NCI-H1105 (cell line): ENCODE measurements around the gene CTDP1.
A peak's percentile ranks its signal among the peaks of the same experiment; 100 is the strongest.

Experiments used
- DNase-seq: peaks from one replicate; lab custom pipeline; 2025; lab: John Stamatoyannopoulos, UW

Gene CTDP1

DNA sequence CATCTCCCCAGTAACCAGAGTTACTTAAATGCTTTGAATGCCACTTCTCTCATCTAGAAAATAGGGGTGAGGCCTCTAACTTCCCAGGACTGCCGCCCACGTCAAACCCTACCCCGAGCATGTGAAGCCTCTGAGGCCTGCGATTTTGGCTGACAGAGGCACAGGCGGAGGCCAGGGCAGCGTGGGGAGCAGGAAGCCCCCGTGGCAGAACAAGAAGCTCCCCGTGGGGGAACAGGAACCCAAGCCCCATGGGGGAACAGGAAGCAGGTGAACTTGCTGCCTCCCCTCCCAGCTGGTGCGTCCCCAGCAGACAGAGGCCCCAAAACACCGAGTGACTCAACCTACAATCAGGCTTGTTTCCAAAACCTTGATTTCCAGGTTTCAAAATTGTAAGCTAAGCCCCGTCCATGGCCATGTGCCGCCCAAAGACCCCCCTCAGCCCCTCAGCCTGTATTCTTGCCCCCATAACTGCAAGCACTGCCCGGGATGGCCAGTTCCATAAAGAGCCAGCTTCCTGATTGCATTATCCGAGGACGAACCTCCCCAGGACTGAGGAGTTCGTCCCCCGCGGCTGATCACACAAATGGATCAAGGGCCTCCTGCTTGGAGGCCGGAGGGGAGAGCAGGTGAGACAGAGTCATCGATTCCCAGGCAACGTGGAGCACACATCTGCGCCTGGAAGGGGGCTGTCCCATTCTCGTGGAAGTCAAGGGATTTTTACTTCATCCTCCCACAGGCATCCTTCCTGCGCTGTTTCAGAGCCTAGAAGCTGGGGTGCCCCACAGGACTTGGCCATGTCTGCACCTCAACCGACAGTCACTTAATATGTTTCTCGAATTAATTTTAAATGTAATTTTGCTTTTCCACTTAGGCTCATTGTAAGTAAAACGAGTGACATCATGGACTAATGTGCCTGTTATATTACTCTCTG lies 36.3 kb upstream of the CTDP1 start:
- DNase-seq, result no peak

DNA sequence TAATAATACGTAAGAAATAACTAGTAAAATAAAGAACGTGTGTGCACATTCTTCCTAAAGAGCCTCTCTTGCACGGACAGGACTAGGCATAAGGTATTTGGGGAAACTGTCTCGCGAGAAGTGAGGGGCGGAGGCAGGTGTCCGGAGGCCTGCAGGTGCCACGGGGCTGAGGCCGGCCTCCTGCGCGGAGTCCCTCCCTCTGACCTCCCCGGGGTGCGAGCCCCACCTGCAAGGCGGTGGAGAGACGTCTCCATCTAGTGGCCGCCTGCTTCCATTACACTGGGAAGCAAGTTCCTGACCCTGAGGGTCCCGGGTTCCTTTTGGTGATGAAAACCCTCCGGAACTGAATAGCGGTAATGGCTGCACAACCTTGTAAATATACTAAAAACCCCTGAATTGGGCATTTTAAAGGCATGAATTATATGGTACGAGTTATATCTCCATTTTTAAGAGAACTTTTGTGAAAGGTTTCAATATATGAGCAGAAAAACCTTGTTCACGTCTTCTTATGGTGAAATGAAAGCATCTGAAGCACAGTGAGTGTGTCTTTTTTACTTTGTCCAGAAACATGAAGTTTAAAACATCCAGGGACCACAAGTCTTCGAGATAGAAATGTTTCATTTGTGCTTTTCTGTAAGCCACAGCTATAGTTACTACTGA lies 35.5 kb upstream of the CTDP1 start:
- DNase-seq, result peak; percentile 67

DNA sequence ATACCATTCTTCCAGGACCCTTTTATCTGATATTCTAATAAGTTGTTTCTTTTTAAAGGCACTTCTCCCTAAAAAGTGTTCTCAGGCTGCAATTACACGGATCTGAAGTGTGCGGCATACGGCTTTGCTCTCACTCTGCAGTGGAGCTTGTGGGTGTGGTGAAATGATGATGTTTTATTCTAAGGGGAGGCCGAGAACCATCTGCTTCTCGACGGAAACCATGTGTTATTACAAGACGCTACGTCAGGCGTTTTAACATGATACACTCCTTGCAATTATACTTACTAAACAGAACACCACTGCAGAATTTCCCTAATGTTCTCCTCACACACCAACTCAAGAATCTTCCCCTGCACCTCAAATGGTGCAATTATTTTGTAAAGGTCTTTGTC lies 34.9 kb upstream of the CTDP1 start:
- DNase-seq, result no peak

DNA sequence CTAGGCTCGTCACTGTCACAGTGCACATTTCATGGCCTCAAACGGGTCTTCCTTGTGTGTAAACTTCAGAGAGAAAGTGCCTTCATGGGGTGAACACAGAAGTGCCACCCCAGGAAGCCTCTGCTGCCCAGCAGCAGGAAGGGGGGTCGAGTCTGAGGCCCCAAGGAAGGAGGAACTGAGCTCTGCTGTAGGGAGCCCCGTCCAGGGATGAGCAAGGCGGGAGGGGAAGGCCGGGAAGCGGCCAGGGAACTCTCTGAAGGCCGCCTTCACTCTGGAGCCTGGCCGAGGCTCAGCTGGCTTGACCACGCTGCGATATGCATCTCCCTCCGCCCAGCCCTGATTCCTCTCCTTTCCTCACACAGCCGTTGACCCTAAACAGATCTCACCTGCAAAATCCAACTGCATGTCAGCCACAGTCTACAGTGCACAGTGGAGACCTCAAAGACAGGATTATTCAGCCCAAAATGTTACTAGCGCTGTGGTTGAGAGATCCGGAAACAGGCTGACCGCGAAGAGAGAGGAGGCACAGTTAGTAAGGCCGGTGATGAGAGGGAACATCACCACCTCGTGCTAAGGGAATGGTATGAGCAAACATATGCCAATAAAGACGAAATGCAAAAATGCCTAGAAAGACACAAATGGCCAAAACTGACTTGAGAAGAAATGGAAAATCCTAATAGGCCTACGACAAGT lies 34.2 kb upstream of the CTDP1 start:
- DNase-seq, result no peak

DNA sequence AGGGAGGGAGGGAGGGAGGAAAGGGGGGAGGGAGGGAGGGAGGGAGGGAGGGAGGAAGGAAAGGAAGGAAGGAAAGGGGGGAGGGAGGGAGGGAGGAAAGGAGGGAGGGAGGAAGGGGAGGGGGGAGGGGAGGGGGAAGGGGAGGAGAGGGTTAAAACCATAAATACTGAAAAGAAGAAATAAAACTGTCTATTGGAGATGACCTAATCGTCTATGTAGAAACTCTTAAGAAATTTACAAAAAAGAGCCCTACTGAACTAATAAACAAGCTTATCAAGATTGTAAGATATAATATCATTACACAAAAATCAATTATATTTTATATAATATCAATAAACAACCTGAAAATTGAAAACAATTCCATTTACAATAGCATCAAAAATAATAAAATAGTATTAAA lies 32.3 kb upstream of the CTDP1 start:
- DNase-seq, result no peak

DNA sequence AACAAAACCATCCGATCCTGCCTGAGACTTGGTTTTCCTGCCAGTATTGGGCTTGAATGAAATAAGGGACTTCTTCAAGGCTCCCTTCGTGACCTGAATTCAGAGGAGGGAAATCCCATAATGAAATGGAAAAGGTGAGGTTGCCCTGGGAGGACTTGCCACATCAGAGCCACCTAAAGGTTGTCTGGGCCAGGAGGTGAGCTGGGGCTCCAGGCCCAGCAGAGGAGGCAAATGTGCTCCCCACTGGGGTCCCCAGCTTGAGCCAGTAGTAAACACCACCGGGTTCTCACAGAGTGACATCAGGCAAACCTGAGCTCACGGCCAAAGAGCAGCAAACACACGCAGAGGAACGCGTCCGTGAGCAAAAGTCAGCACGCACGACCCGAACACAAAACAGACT lies 28.6 kb upstream of the CTDP1 start:
- no peak for DNase-seq

DNA sequence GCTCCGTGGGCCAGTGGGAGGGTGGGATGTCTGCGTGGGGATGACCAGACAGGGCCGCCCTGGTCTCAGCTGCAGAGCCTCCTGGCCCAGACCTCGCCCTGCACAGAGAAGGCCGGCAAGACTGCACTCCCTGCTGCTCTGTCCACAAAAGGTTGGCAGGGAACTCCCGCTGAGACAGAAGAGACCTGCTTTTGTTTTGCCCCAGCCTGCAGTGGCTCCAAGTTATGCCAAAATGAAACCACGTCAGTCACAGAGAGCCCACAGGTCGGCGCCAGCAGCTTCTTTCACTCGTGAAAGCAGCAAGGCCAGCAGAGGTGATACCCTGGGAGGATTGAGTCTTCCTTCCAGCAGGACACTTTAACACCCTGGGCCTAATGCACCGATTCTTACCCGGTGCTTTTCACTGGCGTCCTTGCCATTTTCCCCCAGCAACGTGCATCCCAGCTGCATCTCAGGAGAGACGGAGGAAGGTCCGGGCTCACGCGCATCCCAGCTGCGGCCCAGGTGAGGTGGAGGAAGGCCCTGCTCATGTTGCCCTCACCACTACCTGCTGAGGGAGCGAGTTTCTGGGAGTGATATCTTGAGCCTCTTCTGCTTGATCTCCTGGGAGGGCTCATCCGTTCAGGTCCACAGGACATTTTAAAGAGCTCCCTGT lies 22.1 kb upstream of the CTDP1 start:
- no peak for DNase-seq

DNA sequence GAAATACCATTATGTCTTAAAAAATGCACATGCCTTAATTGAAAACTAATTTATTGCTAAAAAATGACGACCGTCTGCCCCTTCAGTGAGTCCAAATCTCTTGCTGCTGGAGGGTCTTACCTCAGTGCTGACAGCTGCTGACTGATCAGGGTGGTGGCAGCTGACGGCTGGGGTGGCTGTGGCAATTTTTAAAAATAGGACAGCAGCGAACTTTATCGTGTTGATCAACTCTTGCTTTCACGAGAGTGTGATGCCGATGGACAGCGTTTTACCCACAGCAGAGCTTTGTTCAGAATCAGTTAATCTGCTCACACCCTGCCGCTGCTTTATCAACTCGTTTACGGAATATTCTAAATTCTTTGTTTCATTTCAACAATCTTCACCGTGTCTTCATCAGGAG lies 21.2 kb upstream of the CTDP1 start:
- DNase-seq, result no peak

DNA sequence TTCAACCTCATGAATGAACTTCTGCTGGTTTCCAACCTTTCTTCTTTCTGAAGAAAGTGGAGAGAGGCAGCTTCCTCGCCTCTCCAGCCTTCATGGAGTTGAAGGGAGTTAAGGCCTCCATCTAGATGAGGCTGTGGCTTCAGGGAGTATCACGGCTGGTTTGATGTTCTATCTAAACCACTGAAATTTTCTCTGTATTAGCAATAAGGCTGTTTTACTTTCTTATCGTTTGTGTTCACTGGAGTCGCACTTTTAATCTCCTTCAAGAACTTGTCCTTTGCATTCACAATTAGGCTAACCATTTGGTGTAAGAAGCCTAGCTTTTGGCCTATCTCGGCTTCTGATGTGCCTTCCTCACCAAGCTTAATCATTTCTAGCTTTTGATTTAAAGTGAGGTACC lies 19.9 kb upstream of the CTDP1 start:
- DNase-seq, result no peak

DNA sequence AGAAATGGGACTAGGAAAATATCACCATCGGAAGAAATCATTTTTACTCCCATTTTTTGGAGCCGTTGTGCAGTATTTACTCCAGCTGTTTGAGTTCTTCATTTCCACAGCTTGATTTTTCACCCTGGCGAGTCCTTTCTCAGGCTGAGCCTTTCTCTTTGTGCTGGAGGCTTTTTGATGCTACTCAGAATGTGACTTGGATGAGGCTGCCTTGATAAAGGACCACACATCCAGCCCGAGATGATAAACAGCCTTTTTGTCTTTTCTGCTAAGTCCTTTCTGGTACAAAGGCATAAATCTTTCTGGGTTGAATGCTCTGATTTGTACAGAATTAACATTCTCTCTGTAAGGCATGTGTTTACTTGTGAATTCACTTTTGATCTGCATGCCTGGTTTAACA lies 17.6 kb upstream of the CTDP1 start:
- no peak for DNase-seq

DNA sequence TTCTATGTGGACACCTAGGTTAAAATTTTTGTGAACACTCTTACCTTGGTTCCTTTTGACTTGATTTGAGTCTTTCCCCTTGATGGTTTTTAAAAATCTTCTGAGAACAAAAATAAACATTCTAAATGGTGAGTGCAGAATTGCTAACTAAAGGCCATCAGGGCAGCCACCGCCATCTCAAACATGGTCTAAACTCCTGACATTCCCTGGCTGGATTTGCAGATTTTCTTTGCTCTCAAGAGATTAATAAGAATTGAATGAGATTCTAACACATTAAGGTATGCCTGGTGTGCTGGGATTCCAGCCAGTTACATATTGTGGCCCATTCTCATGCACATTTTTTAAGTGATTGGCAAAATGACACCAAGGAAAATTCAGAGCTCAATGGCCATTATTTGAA lies 17.2 kb upstream of the CTDP1 start:
- no peak for DNase-seq

DNA sequence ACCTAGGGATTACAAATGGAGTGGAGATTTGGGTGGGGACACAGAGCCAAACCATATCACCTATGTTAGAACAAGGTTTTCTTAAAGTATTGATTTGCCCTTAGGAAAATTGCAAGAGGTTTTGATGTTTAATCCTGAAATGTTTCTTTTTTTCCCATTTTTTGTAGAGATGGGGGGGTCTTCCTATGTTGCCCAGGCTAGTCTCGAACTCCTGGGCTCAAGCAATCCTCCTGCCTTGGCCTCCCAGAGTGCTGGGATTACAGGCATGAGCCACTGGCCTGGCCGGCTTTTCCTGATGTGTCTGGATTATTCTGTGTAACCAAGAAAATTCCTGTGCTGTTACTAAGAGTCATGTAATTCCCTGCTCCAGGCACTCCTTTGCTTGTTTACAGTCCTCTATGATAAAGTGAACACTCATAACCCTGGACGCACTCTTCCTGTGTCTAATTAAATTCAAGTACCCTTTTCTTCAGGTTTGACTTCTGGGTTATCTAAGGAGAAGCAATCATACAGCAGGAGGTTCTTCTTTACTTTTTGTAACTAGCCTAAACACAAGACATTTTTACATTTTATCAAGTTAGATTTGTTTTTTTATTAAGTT lies 15.0 kb upstream of the CTDP1 start:
- no peak for DNase-seq

DNA sequence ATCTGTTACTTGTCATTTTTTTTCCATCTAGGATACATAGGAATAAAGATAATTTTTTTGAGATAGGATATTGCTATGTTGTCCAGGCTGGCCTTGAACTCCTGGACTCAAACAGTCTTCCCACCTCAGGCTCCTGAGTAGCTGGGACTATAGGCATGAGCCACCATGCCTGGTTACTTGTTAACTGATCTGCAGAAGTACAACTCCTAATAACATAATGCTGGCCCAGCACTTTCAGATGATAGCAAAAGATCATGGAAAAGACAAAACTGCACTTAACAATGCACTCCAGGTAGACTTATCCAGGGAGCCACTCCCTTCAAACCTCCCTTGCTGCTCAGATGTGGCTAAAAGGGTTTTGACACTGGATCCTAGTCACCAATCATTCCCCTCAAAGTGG lies 11.4 kb upstream of the CTDP1 start:
- DNase-seq, result no peak

DNA sequence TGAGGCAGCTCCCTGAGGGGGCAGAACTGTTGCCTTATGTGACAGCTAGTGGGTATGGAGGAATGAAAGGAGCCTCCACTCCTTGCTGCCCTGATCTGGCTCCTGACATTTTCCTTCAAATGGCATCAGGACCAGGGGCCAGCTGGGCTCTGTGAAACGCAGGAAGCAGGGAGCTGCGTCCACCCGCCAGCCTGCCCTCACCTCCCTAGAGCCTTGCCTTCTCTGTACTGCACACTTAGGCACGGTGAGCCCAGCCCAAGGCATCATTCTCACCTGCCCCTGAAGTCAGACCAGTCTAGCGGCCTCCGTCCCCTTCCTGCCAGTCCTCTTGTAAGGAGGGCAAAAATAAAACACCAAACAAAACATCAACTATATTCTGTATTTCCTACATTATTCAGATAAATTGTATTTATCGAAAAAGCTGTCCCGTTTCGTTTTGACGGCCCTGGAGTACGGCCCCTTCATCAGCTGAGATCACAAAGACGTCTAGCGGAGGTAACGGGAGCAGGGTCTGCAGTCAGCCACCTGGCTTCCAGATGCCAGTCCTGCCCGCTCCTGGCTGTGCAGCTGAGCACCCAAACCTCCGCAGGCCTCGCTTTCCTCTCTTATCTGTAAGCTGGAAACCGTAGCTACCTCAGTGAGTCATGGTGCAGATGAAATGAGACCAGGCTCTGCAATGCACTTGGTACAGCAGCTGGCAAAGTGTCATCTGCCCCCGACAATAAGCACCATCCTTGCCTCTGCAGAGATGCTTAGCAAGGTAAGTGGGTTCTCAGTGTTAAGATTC lies 6.9 kb upstream of the CTDP1 start:
- DNase-seq, result no peak

DNA sequence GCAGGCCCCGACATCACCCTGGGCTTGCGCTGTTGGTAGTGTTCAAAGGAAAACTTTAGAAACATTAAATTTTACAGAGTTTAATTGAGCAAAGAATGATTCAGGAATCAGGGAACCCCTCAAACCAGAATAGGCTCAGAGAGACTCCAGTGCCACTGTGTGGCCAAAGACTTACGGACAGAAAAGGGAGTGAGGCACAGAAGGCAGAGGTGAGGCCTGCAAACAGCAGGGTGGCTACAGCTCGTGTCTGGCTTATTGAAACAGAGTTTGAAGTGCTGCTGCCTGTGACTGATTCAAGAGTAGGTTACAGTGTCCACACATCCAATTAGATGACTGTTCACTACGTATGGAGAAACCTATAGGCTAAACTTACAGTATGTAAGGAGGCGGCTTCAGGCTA lies 2.4 kb upstream of the CTDP1 start:
- no peak for DNase-seq

DNA sequence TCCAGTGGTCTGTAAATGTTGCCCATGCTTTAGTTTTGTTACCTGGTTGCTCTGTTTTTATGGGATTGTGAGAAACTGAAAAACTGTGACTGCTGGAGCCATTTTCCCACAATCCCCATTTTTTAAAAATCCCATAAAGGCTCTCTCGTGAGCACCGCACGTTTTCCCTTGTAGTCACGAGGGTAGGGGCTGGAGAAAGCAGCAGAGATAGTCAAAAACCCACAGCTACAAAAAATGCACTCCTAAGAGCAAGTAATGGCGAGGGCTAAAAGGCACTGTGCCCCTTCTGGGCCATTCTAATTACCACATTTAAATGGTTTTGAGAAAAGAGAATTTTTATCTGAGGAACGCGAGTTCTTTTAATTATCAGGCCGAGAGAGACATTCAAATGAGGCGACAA lies 1.8 kb upstream of the CTDP1 start:
- no peak for DNase-seq

DNA sequence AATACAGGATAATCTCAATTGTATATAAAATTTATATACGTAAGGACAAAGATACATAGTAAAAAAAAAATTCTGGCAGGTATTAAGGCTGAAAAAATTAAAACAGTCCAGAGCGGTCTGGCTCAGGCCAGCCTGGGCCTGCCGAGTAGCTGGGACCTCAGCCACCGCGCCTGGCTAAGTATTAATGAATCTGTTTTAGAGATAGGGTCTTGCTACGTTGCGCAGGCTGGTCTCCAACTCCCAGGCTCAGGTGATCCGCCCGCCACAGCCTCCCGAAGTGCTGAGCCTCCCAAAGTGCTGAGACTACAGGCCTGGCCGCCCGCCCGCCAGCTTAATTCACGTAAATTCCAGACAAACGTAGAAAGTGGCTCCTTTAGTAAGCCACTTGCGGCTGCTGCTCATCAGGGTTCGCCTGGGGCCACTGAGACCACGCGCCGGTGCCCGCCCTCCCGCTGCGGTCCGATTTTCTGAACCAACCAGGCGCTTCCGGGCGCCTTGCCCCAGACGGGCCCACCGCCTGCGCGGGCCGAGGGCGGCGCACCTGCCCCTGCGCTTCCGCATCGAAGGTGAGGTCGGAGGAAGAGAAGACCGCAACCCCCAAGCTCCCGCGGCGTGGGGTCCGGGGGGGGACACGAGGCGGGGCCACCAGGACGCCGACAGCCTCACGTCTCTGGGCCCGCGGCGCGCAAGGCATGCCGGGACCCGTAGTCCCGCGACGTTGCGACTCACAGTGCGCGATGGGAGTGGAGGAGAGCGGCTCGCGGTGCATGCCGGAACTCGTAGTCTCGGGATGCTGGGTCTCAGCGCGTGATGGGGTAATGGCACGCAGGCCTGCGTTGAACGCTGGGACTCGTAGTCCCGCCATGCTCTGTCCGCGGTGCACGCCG lies 695 bp upstream of the CTDP1 start:
- peak; percentile 98 for DNase-seq

DNA sequence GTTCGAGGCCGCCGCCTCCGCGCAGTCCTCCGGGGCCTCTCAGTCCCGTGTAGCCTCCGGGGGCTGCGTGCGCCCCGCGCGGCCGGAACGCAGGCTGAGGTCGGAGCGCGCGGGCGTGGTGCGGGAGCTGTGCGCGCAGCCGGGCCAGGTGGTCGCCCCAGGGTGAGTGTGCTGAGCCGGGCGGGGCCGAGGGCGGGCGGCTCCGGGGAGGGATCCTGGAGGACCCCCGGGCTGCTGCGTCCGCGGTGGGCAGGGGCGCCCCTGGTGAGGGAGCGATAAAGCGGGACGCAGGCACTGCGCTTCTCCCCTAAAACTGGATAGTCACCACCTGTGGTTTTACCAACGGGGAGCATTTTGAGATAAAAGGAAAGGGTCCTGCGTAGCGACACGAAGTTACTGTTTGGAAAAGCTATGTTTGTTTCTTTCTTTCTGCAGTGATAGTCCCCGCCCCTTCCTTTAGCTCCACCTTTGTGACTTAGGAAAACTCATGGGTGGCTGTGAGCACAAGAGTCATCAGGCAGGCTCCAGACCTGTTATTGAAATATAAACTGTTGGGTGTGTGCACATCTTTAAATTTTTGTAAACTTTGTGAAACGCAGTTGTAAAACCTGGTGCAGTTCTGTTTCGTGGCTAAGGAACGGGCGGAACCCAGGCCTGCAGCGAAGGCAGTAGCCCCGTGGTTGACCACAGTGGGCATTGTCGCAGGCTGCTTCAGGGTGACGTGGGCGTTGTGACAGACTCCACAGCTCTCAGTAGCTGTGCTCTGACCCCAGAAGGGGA lies 687 bp downstream of the CTDP1 start:
- DNase-seq, result no peak

DNA sequence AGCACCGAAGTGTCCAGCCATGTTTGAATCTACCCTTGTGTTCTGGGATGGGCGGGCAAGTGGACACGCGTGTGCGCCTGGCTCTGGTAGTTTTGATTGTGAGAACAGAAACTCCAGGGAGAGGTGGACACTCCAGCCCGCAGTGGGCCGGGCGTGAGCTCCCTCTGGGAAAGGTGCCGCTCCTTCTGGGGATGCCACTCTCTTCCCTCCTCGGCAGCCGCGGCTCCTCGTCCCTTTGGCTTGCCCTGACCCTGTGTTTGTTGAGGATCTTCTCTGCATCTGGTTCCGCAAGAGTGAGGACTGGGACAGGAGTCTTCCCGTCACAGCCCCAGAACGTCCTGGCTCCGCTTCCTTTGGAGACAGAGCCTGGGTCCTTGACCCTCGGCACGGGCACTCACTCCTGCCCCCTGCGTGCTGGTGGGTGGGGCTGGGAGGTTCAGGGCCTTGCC lies 1.3 kb downstream of the CTDP1 start:
- DNase-seq, result no peak
